ENCODE results near the gene TP53INP2.

TP53INP2 gene

GRCh38 chr20:34680586-34681175 lies 23.5 kb upstream of the TP53INP2 start:
- Histone ChIP-seq H3K36me3 (ENCODE audit: control insufficient read depth in 2 of 2, insufficient read depth in 2 of 2, low read length in 2 of 2) (no peaks in the 10 kb centered on the region), H3K9ac (ENCODE audit: low read length in 2 of 2) (no peak overlapping the region), H3K9me3 (ENCODE audit: control insufficient read depth in 2 of 2, low read length in 2 of 2) (no peaks in the 10 kb centered on the region), H3K4me1 (ENCODE audit: control insufficient read depth, insufficient read depth, low read length) (peaks cover 4% of the 10 kb centered on the region), H3K27me3 (ENCODE audit: control insufficient read depth in 1 of 2, insufficient read depth in 2 of 2, low read length in 2 of 2) (no peaks in the 10 kb centered on the region), H3K27ac (ENCODE audit: low read length) (no peak overlapping the region), H3K4me3 (ENCODE audit: low read length in 2 of 2) (no peak overlapping the region)

GRCh38 chr20:34683667-34684066 lies 20.5 kb upstream of the TP53INP2 start:
- H3K4me1 ChIP-seq (ENCODE audit: control insufficient read depth, insufficient read depth, low read length), result no peaks in the 10 kb centered on the region
- H3K4me3 ChIP-seq (ENCODE audit: low read length in 2 of 2), result no peak overlapping the region
- H3K36me3 ChIP-seq (ENCODE audit: control insufficient read depth in 2 of 2, insufficient read depth in 2 of 2, low read length in 2 of 2), result no peaks in the 10 kb centered on the region
- H3K9me3 ChIP-seq (ENCODE audit: control insufficient read depth in 2 of 2, low read length in 2 of 2), result no peaks in the 10 kb centered on the region
- H3K27ac ChIP-seq (ENCODE audit: low read length), result no peak overlapping the region
- no peak overlapping the region for H3K9ac ChIP-seq (ENCODE audit: low read length in 2 of 2)
- no peaks in the 10 kb centered on the region for H3K27me3 ChIP-seq (ENCODE audit: control insufficient read depth in 1 of 2, insufficient read depth in 2 of 2, low read length in 2 of 2)

- Histone ChIP-seq H3K9me3 (ENCODE audit: control insufficient read depth in 2 of 2, low read length in 2 of 2) (no peaks in the 10 kb centered on the region), H3K36me3 (ENCODE audit: control insufficient read depth in 2 of 2, insufficient read depth in 2 of 2, low read length in 2 of 2) (no peaks in the 10 kb centered on the region), H3K27ac (ENCODE audit: low read length) (no peak overlapping the region), H3K9ac (ENCODE audit: low read length in 2 of 2) (no peak overlapping the region), H3K4me3 (ENCODE audit: low read length in 2 of 2) (no peak overlapping the region), H3K4me1 (ENCODE audit: control insufficient read depth, insufficient read depth, low read length) (no peaks in the 10 kb centered on the region), H3K27me3 (ENCODE audit: control insufficient read depth in 1 of 2, insufficient read depth in 2 of 2, low read length in 2 of 2) (no peaks in the 10 kb centered on the region)
Measured at GRCh38 chr20:34689486-34689885, 14.7 kb upstream of the TP53INP2 start.

GRCh38 chr20:34691838-34692237 lies 12.3 kb upstream of the TP53INP2 start:
- H3K9me3 ChIP-seq (ENCODE audit: control insufficient read depth in 2 of 2, low read length in 2 of 2), result no peaks in the 10 kb centered on the region
- H3K27ac ChIP-seq (ENCODE audit: low read length), result no peak overlapping the region
- no peak overlapping the region for H3K9ac ChIP-seq (ENCODE audit: low read length in 2 of 2)
- no peaks in the 10 kb centered on the region for H3K4me1 ChIP-seq (ENCODE audit: control insufficient read depth, insufficient read depth, low read length)
- no peaks in the 10 kb centered on the region for H3K36me3 ChIP-seq (ENCODE audit: control insufficient read depth in 2 of 2, insufficient read depth in 2 of 2, low read length in 2 of 2)
- no peak overlapping the region for H3K4me3 ChIP-seq (ENCODE audit: low read length in 2 of 2)
- H3K27me3 ChIP-seq (ENCODE audit: control insufficient read depth in 1 of 2, insufficient read depth in 2 of 2, low read length in 2 of 2), result no peaks in the 10 kb centered on the region

- H3K4me3 ChIP-seq (ENCODE audit: low read length in 2 of 2), result no peak overlapping the region
- H3K36me3 ChIP-seq (ENCODE audit: control insufficient read depth in 2 of 2, insufficient read depth in 2 of 2, low read length in 2 of 2), result no peaks in the 10 kb centered on the region
- H3K9me3 ChIP-seq (ENCODE audit: control insufficient read depth in 2 of 2, low read length in 2 of 2), result no peaks in the 10 kb centered on the region
- H3K27me3 ChIP-seq (ENCODE audit: control insufficient read depth in 1 of 2, insufficient read depth in 2 of 2, low read length in 2 of 2), result no peaks in the 10 kb centered on the region
- no peaks in the 10 kb centered on the region for H3K4me1 ChIP-seq (ENCODE audit: control insufficient read depth, insufficient read depth, low read length)
- no peak overlapping the region for H3K27ac ChIP-seq (ENCODE audit: low read length)
- no peak overlapping the region for H3K9ac ChIP-seq (ENCODE audit: low read length in 2 of 2)
Measured at GRCh38 chr20:34693414-34693813, 10.7 kb upstream of the TP53INP2 start.

GRCh38 chr20:34701405-34702085 lies 2.6 kb upstream of the TP53INP2 start:
- no peak overlapping the region for H3K4me3 ChIP-seq (ENCODE audit: low read length in 2 of 2)
- no peaks in the 10 kb centered on the region for H3K27me3 ChIP-seq (ENCODE audit: control insufficient read depth in 1 of 2, insufficient read depth in 2 of 2, low read length in 2 of 2)
- no peaks in the 10 kb centered on the region for H3K9me3 ChIP-seq (ENCODE audit: control insufficient read depth in 2 of 2, low read length in 2 of 2)
- no peaks in the 10 kb centered on the region for H3K36me3 ChIP-seq (ENCODE audit: control insufficient read depth in 2 of 2, insufficient read depth in 2 of 2, low read length in 2 of 2)
- peaks cover 30% of the 10 kb centered on the region for H3K4me1 ChIP-seq (ENCODE audit: control insufficient read depth, insufficient read depth, low read length)
- no peak overlapping the region for H3K9ac ChIP-seq (ENCODE audit: low read length in 2 of 2)
- H3K27ac ChIP-seq (ENCODE audit: low read length), result no peak overlapping the region

GRCh38 chr20:34703061-34703423 lies 1.1 kb upstream of the TP53INP2 start:
- Histone ChIP-seq H3K9me3 (ENCODE audit: control insufficient read depth in 2 of 2, low read length in 2 of 2) (no peaks in the 10 kb centered on the region), H3K36me3 (ENCODE audit: control insufficient read depth in 2 of 2, insufficient read depth in 2 of 2, low read length in 2 of 2) (no peaks in the 10 kb centered on the region), H3K27ac (ENCODE audit: low read length) (peak overlapping the region; percentile 99), H3K9ac (ENCODE audit: low read length in 2 of 2) (peak overlapping the region; percentile 98), H3K4me3 (ENCODE audit: low read length in 2 of 2) (peak overlapping the region; percentile 91 to 96), H3K4me1 (ENCODE audit: control insufficient read depth, insufficient read depth, low read length) (peaks cover 39% of the 10 kb centered on the region), H3K27me3 (ENCODE audit: control insufficient read depth in 1 of 2, insufficient read depth in 2 of 2, low read length in 2 of 2) (no peaks in the 10 kb centered on the region)

- H3K9ac ChIP-seq (ENCODE audit: low read length in 2 of 2), result peak overlapping the region; percentile 98
Measured at GRCh38 chr20:34703424-34704176, 544 bp upstream of the TP53INP2 start.

GRCh38 chr20:34705008-34705396 lies 858 bp downstream of the TP53INP2 start:
- peaks cover 52% of the 10 kb centered on the region for H3K4me1 ChIP-seq (ENCODE audit: control insufficient read depth, insufficient read depth, low read length)
- peak overlapping the region; percentile 99 for H3K27ac ChIP-seq (ENCODE audit: low read length)
- H3K9me3 ChIP-seq (ENCODE audit: control insufficient read depth in 2 of 2, low read length in 2 of 2), result no peaks in the 10 kb centered on the region
- peak overlapping the region; percentile 95 to 98 for H3K9ac ChIP-seq (ENCODE audit: low read length in 2 of 2)
- H3K36me3 ChIP-seq (ENCODE audit: control insufficient read depth in 2 of 2, insufficient read depth in 2 of 2, low read length in 2 of 2), result no peaks in the 10 kb centered on the region
- peak overlapping the region; percentile 91 to 96 for H3K4me3 ChIP-seq (ENCODE audit: low read length in 2 of 2)
- H3K27me3 ChIP-seq (ENCODE audit: control insufficient read depth in 1 of 2, insufficient read depth in 2 of 2, low read length in 2 of 2), result no peaks in the 10 kb centered on the region

More at GRCh38 chr20:34703424-34704176, 544 bp upstream of the TP53INP2 start:
- Histone ChIP-seq H3K4me3 (ENCODE audit: low read length in 2 of 2) (peak overlapping the region; percentile 91 to 96), H3K9me3 (ENCODE audit: control insufficient read depth in 2 of 2, low read length in 2 of 2) (no peaks in the 10 kb centered on the region), H3K27ac (ENCODE audit: low read length) (peak overlapping the region; percentile 99), H3K36me3 (ENCODE audit: control insufficient read depth in 2 of 2, insufficient read depth in 2 of 2, low read length in 2 of 2) (no peaks in the 10 kb centered on the region), H3K27me3 (ENCODE audit: control insufficient read depth in 1 of 2, insufficient read depth in 2 of 2, low read length in 2 of 2) (no peaks in the 10 kb centered on the region), H3K4me1 (ENCODE audit: control insufficient read depth, insufficient read depth, low read length) (peaks cover 43% of the 10 kb centered on the region)

- H3K27ac ChIP-seq (ENCODE audit: low read length), result peak overlapping the region; percentile 99
- H3K27me3 ChIP-seq (ENCODE audit: control insufficient read depth in 1 of 2, insufficient read depth in 2 of 2, low read length in 2 of 2), result no peaks in the 10 kb centered on the region
- peaks cover 58% of the 10 kb centered on the region for H3K4me1 ChIP-seq (ENCODE audit: control insufficient read depth, insufficient read depth, low read length)
- H3K36me3 ChIP-seq (ENCODE audit: control insufficient read depth in 2 of 2, insufficient read depth in 2 of 2, low read length in 2 of 2), result no peaks in the 10 kb centered on the region
- peak overlapping the region; percentile 95 to 98 for H3K9ac ChIP-seq (ENCODE audit: low read length in 2 of 2)
- H3K9me3 ChIP-seq (ENCODE audit: control insufficient read depth in 2 of 2, low read length in 2 of 2), result no peaks in the 10 kb centered on the region
- H3K4me3 ChIP-seq (ENCODE audit: low read length in 2 of 2), result peak overlapping the region; percentile 91 to 96
Measured at GRCh38 chr20:34705397-34706301, 1.5 kb downstream of the TP53INP2 start.

Measured in stomach smooth muscle (tissue), 2 donors.